Activated CD8-positive, alpha-beta memory T cell treated with anti-CD3 and anti-CD28 coated beads for 48 hours (primary cell): ENCODE measurements around the gene LRRFIP1.
"Not testable (repeated sequence)": the region's sequence is repeated elsewhere in the genome, so short reads cannot be mapped to it uniquely, and the experiment has no call there.

Experiments
- DNase-seq, 3 experiments: peaks; one replicate each; pipeline ENCODE4 v3.0.0-alpha.2; 2020; ENCODE audit warnings: low read depth in 2 of 3, low spot score in 2 of 3

Gene LRRFIP1

GRCh38 chr2:237661270-237661669 lies 33.9 kb downstream of the LRRFIP1 start:
- DNase-seq, result no peak

- DNase-seq, result no peak
Measured at GRCh38 chr2:237661799-237662328, 34.5 kb downstream of the LRRFIP1 start.

GRCh38 chr2:237662671-237663093 lies 35.3 kb downstream of the LRRFIP1 start:
- DNase-seq, result peak in 1 of 3 experiments; percentile 33

GRCh38 chr2:237663517-237664110 lies 36.2 kb downstream of the LRRFIP1 start:
- no peak for DNase-seq

- DNase-seq, result no peak
Measured at GRCh38 chr2:237664151-237664550, 36.8 kb downstream of the LRRFIP1 start.

- no peak for DNase-seq
Measured at GRCh38 chr2:237665713-237666143, 38.3 kb downstream of the LRRFIP1 start.

- DNase-seq, result no peak
Measured at GRCh38 chr2:237666606-237667005, 39.2 kb downstream of the LRRFIP1 start.

GRCh38 chr2:237667050-237667576 lies 39.7 kb downstream of the LRRFIP1 start:
- DNase-seq, result not testable (repeated sequence)

GRCh38 chr2:237667893-237668292 lies 40.5 kb downstream of the LRRFIP1 start:
- no peak for DNase-seq

GRCh38 chr2:237668440-237668839 lies 41.1 kb downstream of the LRRFIP1 start:
- DNase-seq, result no peak

GRCh38 chr2:237669283-237669627 lies 41.9 kb downstream of the LRRFIP1 start:
- DNase-seq, result no peak

- no peak for DNase-seq
Measured at GRCh38 chr2:237669628-237670392, 42.4 kb downstream of the LRRFIP1 start.

GRCh38 chr2:237670641-237671040 lies 43.3 kb downstream of the LRRFIP1 start:
- no peak for DNase-seq

GRCh38 chr2:237671466-237672138 lies 44.2 kb downstream of the LRRFIP1 start:
- DNase-seq, result no peak

- DNase-seq, result no peak
Measured at GRCh38 chr2:237672731-237673129, 45.3 kb downstream of the LRRFIP1 start.

GRCh38 chr2:237673130-237674001 lies 46.0 kb downstream of the LRRFIP1 start:
- peak in 1 of 3 experiments; percentile 69 for DNase-seq

- DNase-seq, result peak in 2 of 3 experiments; percentile 40 to 61
Measured at GRCh38 chr2:237674731-237675276, 47.4 kb downstream of the LRRFIP1 start.

- no peak for DNase-seq
Measured at GRCh38 chr2:237675316-237675715, 47.9 kb downstream of the LRRFIP1 start.

- no peak for DNase-seq
Measured at GRCh38 chr2:237680702-237681478, 53.5 kb downstream of the LRRFIP1 start.

- DNase-seq, result no peak
Measured at GRCh38 chr2:237682151-237682550, 54.8 kb downstream of the LRRFIP1 start.
